Natural killer cell (primary cell): ENCODE measurements around the gene RFLNA. TPM values are rescaled to one million over a fixed set of nuclear protein-coding genes. Genes with fewer than 3 reads are reported as not detected.

ENCODE experiments used
- ATAC-seq, 3 donors: fragments of 150-1000 bp in 2 of 3; fragments of 200-7000 bp in 1 of 3; cut with Tn5 transposase; 1 replicate in 1 of 3; 2 replicates in 2 of 3; pipeline ENCODE4 v1.10.0; 2021; ENCODE audit warnings: mild to moderate bottlenecking in 2 of 3, moderate library complexity in 2 of 3
- DNase-seq, 2 donors: peaks; one replicate each; pipeline versions ENCODE4 v3.0.0 to v3.0.0-alpha.2; 2013 to 2021; ENCODE audit warnings: mixed read lengths in 1 of 2
- H3K27ac ChIP-seq: one replicate; pipeline ENCODE4 v1.5.1; 2013; ENCODE audit warnings: mild to moderate bottlenecking, low read length
- H3K27me3 ChIP-seq: one replicate; pipeline ENCODE4 v1.6.1; 2013; ENCODE audit warnings: low read length; ENCODE audit not compliant: control insufficient read depth, insufficient read depth
- H3K36me3 ChIP-seq: one replicate; pipeline ENCODE4 v1.6.1; 2013; ENCODE audit warnings: low read length; ENCODE audit not compliant: control insufficient read depth, insufficient read depth
- H3K4me1 ChIP-seq: one replicate; pipeline ENCODE4 v1.6.1; 2013; ENCODE audit warnings: low read length; ENCODE audit not compliant: control insufficient read depth, insufficient read depth
- H3K4me3 ChIP-seq: one replicate; pipeline ENCODE4 v1.5.1; 2013; ENCODE audit warnings: low read length
- H3K9me3 ChIP-seq: one replicate; pipeline ENCODE4 v1.6.1; 2013; ENCODE audit warnings: low read length; ENCODE audit not compliant: control insufficient read depth, insufficient read depth
- H3K27ac Mint-ChIP-seq, 2 donors: one replicate each; pipeline ENCODE4 v1.8.0; 2022; ENCODE audit warnings: mild to moderate bottlenecking in 2 of 2, mixed read lengths in 2 of 2, moderate library complexity in 1 of 2
- H3K27me3 Mint-ChIP-seq, 2 donors: one replicate each; pipeline ENCODE4 v1.8.0; 2022; ENCODE audit warnings: low read depth in 2 of 2, mixed read lengths in 2 of 2
- H3K36me3 Mint-ChIP-seq: one replicate; pipeline ENCODE4 v1.8.0; 2022; ENCODE audit warnings: mixed read lengths
- H3K4me1 Mint-ChIP-seq, 2 donors: one replicate each; pipeline ENCODE4 v1.8.0; 2022; ENCODE audit warnings: mixed read lengths in 2 of 2
- H3K4me3 Mint-ChIP-seq: one replicate; pipeline ENCODE4 v1.8.0; 2022; ENCODE audit warnings: mild to moderate bottlenecking, moderate library complexity, mixed read lengths
- H3K9me3 Mint-ChIP-seq, 2 donors: one replicate each; pipeline ENCODE4 v1.8.0; 2022; ENCODE audit warnings: mixed read lengths in 2 of 2
- WGBS: methylation state at CpG from one replicate; pipeline ENCODE4 v1.1.7; 2013; ENCODE audit warnings: missing lambda C conversion rate; ENCODE audit not compliant: insufficient coverage; 5-methylcytosine and 5-hydroxymethylcytosine counted together
- intact Hi-C: fragments of 100-400 bp; cut with micrococcal nuclease; formaldehyde crosslinking; loops from one replicate; pipeline ENCODE4 v1.14.2; 2022
- total RNA-seq, 4 donors: library from RNA; stranded (reverse); fragments of 120-200 nt in 1 of 4; gene quantifications; one replicate each; pipeline versions ENCODE4 v1.2.3 to v1.2.4, GENCODE V29; 2013 to 2022
- TF ChIP-seq, protein P1 (sequence below): fragments of 200-600 bp; IDR thresholded peaks from one replicate; pipeline ENCODE4 v1.8.0; 2022; ENCODE audit warnings: antibody characterized with exemption

RFLNA gene
- total RNA-seq, 3 donors from 2014 or later (not counting 1 experiment from before 2014, with no cell fraction given), result 0.85 TPM; not detected in 2

DNA sequence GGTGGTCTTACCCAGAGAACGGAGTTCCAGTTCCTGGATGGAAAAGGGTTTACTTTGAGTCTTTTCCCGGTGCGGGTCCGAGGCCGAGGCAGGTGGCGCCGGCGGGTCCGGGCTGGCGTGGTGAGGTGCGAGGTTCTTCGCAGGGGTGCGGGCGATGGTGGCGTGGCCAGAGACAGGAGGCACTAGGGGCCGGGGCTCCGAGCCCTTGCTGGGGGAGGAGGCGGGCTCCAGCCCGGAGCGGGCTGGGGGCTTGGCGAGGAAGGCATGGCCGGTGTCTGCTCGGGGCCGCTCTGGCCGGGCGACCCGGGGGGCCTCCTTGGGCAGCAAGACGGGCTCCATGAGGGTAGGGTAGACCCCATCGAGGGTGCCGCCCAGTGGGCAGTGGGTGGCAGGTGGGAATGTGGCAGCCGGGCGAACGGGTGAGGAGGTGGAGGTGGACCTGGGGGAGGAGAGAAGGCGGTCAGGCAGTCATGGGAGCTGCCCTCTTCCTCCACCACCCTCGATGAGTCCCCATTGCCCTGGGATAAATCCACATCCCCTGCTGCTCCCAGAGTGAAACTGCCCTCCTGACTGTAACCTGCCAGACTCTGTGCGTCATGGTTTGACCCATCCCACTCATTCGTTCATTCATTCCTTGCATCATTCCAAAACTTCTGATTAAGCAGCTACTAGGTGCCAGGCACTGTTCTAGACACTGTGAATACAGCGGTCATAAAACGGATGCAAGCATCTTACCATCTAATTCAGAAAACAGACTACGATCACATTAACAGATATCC, 42.0 kb downstream of the RFLNA start:
- H3K27me3 ChIP-seq, result no peaks in the 10 kb centered on the region
- H3K4me3 ChIP-seq, result no peak overlapping the region
- ATAC-seq (no peak), DNase-seq (no peak)
- no peaks in the 10 kb centered on the region for H3K9me3 ChIP-seq
- peak overlapping the region in 1 of 2 donors; percentile 58 for H3K27ac Mint-ChIP-seq
- 98% methylated on average over 37 of the region's 40 CpGs for WGBS
- intact Hi-C loops, result no loop called here
- H3K27me3 Mint-ChIP-seq, result no peaks in the 10 kb centered on the region
- H3K4me1 ChIP-seq, result no peaks in the 10 kb centered on the region
- TF ChIP-seq, protein P1, sequence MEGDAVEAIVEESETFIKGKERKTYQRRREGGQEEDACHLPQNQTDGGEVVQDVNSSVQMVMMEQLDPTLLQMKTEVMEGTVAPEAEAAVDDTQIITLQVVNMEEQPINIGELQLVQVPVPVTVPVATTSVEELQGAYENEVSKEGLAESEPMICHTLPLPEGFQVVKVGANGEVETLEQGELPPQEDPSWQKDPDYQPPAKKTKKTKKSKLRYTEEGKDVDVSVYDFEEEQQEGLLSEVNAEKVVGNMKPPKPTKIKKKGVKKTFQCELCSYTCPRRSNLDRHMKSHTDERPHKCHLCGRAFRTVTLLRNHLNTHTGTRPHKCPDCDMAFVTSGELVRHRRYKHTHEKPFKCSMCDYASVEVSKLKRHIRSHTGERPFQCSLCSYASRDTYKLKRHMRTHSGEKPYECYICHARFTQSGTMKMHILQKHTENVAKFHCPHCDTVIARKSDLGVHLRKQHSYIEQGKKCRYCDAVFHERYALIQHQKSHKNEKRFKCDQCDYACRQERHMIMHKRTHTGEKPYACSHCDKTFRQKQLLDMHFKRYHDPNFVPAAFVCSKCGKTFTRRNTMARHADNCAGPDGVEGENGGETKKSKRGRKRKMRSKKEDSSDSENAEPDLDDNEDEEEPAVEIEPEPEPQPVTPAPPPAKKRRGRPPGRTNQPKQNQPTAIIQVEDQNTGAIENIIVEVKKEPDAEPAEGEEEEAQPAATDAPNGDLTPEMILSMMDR, result no peak
- no peak overlapping the region for H3K4me3 Mint-ChIP-seq
- H3K27ac ChIP-seq, result no peak overlapping the region
- peaks cover 0 to 12% of the 10 kb centered on the region in 2 donors for H3K4me1 Mint-ChIP-seq
- peaks cover 42% of the 10 kb centered on the region for H3K36me3 ChIP-seq
- H3K36me3 Mint-ChIP-seq, result peaks cover 7% of the 10 kb centered on the region
- H3K9me3 Mint-ChIP-seq, result no peaks in the 10 kb centered on the region

DNA sequence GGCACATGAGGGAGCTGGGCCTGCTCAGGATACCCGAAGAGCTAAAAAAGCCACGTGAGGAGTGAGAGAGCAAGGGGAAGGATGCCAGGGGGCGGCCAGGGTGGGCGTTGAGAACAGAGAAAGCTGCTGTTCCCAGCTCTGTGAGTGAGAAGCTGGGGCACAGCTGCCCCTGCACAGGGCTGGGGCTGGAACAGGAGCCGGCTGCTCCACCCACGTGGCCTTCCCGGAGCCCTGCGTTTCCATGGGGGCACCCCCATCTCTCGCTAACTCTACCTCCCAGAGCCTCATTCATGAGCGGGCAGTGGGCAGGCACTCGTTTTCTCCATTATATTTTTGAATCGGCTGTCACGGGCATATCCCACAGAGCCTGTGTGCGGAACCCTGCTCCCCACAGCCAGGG, 42.7 kb downstream of the RFLNA start:
- DNase-seq, result no peak
- WGBS, result 94% methylated on average over 14 of the region's 14 CpGs
- no peak for ATAC-seq
- TF ChIP-seq, protein P1, result no peak
- Histone ChIP-seq H3K36me3 (peaks cover 38% of the 10 kb centered on the region), H3K27ac (no peak overlapping the region), H3K27me3 (no peaks in the 10 kb centered on the region), H3K4me3 (no peak overlapping the region), H3K9me3 (no peaks in the 10 kb centered on the region), H3K4me1 (no peaks in the 10 kb centered on the region)
- peaks cover 7% of the 10 kb centered on the region for H3K36me3 Mint-ChIP-seq
- intact Hi-C loops, result no loop called here
- no peak overlapping the region for H3K4me3 Mint-ChIP-seq
- no peaks in the 10 kb centered on the region for H3K9me3 Mint-ChIP-seq
- peaks cover 0 to 12% of the 10 kb centered on the region in 2 donors for H3K4me1 Mint-ChIP-seq
- no peak overlapping the region for H3K27ac Mint-ChIP-seq
- H3K27me3 Mint-ChIP-seq, result no peaks in the 10 kb centered on the region

DNA sequence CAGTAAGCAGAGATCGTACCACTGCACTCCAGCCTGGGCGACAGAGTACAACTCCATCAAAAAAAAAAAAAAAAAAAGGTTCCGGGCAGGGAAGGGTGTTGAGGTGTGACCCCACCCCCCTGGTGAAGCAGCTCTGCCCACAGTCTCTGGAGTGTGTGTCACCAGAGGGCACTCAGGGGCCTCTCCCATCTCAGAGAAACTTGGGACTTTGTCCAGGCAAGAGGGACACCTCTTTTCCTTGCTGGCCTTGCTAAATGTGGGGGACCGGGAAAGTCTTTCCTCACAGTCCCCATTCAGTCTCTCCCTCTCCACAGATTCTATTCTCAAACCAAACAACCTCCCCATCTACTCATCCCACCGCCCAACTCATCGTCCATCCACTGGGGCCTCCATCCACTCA, 43.6 kb downstream of the RFLNA start:
- Mint-ChIP-seq H3K27ac (peak overlapping the region in 1 of 2 donors; percentile 54), H3K4me3 (no peak overlapping the region)
- intact Hi-C loops, result no loop called here

More for the DNA sequence above, 43.6 kb downstream of the RFLNA start:
- Mint-ChIP-seq H3K36me3 (peaks cover 7% of the 10 kb centered on the region), H3K27me3 (no peaks in the 10 kb centered on the region), H3K4me1 (peaks cover 0 to 12% of the 10 kb centered on the region in 2 donors), H3K9me3 (no peaks in the 10 kb centered on the region)
- no peak for ATAC-seq
- Histone ChIP-seq H3K4me3 (no peak overlapping the region), H3K9me3 (no peaks in the 10 kb centered on the region), H3K27ac (no peak overlapping the region), H3K36me3 (peaks cover 36% of the 10 kb centered on the region), H3K4me1 (no peaks in the 10 kb centered on the region), H3K27me3 (no peaks in the 10 kb centered on the region)
- 94% methylated on average over 3 of the region's 6 CpGs for WGBS
- TF ChIP-seq, protein P1, result no peak
- DNase-seq, result no peak
